Coronary artery (tissue), 2 donors: ENCODE measurements around the gene RAPGEF2.

ENCODE experiments used
- DNase-seq: peaks from one replicate; pipeline ENCODE4 v3.0.0-alpha.2; 2017; ENCODE audit warnings: low spot score
- H3K27ac ChIP-seq, 2 donors: fragments of 200-600 bp; sonication (generic); one replicate each; pipeline ENCODE4 v1.5.1; 2016 to 2019
- H3K4me3 ChIP-seq: fragments of 200-600 bp; sonication (generic); 2 replicates; pipeline ENCODE4 v1.5.1; 2016; ENCODE audit warnings: mild to moderate bottlenecking, moderate library complexity
- CTCF ChIP-seq: fragments of 200-600 bp; sonication (generic); IDR thresholded peaks from one replicate; pipeline ENCODE4 v1.5.1; 2019; ENCODE audit warnings: antibody characterized with exemption

The RAPGEF2 gene

GRCh38 chr4:159347813-159348212 lies 244.9 kb downstream of the RAPGEF2 start:
- H3K4me3 ChIP-seq: no peak overlapping the region
- no peak overlapping the region for H3K27ac ChIP-seq
- TF ChIP-seq CTCF: no peak
- DNase-seq: no peak

- DNase-seq: no peak
- H3K27ac ChIP-seq: no peak overlapping the region
- no peak overlapping the region for H3K4me3 ChIP-seq
- TF ChIP-seq CTCF: no peak
Measured at GRCh38 chr4:159349332-159349731, 246.5 kb downstream of the RAPGEF2 start.

DNA sequence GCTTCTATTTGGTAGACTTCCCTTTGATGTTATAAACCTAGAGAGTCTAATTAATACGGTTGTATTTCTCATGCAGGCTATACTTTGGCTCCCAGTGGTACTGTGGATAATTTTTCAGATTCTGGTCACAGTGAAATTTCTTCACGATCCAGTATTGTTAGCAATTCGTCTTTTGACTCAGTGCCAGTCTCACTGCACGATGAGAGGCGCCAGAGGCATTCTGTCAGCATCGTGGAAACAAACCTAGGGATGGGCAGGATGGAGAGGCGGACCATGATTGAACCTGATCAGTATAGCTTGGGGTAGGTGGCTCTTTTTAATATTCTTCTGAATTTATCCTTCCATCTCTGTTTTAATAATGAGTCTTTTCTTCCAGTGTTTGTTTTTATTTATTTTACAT lies 249.7 kb downstream of the RAPGEF2 start:
- no peak overlapping the region for H3K27ac ChIP-seq

GRCh38 chr4:159353422-159354116 lies 250.7 kb downstream of the RAPGEF2 start:
- H3K27ac ChIP-seq: no peak overlapping the region
- no peak overlapping the region for H3K4me3 ChIP-seq
- no peak for TF ChIP-seq CTCF
- DNase-seq: no peak

More for the DNA sequence above, 249.7 kb downstream of the RAPGEF2 start:
- TF ChIP-seq CTCF: no peak
- no peak overlapping the region for H3K4me3 ChIP-seq
- no peak for DNase-seq

DNA sequence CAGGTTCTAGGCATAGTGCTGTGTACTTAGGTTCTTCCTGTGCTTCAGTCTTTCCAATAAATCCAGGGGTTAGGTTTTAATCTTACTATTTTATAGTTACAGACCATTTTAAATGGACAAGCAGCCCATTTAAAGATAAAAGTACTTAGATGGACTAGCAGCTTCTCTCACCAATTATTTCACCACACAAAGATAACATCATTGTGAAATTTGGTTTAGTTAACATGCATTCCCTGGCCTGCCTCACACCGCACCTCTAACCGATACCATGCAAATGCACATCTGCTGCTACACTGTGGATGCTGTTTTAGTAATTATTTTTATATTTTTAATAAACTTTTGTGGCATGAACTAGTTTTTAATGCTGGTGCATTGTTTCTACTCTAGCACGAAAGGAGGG lies 252.6 kb downstream of the RAPGEF2 start:
- Histone ChIP-seq H3K4me3 (no peak overlapping the region), H3K27ac (no peak overlapping the region)
- DNase-seq: no peak
- TF ChIP-seq CTCF: no peak

GRCh38 chr4:159357350-159357749 lies 254.5 kb downstream of the RAPGEF2 start:
- no peak for DNase-seq

More at GRCh38 chr4:159357350-159357749, 254.5 kb downstream of the RAPGEF2 start:
- TF ChIP-seq CTCF: no peak
- Histone ChIP-seq H3K4me3 (no peak overlapping the region), H3K27ac (no peak overlapping the region)
